NB4 (cell line): ENCODE measurements around the gene STAMBPL1.

Experiments
- MYC ChIP-seq: IDR thresholded peaks from 2 replicates; pipeline ENCODE4 v1.6.1; 2011; ENCODE audit warnings: low read depth, low read length
- POLR2A ChIP-seq: IDR thresholded peaks from 2 replicates; pipeline ENCODE4 v1.6.1; 2011; ENCODE audit warnings: mild to moderate bottlenecking; ENCODE audit not compliant: insufficient read length; ENCODE audit errors: extremely low read depth
- TF ChIP-seq, protein P1 (sequence below): IDR thresholded peaks from one replicate; pipeline ENCODE4 v1.5.1; 2012; ENCODE audit warnings: low read depth, low read length

DNA sequence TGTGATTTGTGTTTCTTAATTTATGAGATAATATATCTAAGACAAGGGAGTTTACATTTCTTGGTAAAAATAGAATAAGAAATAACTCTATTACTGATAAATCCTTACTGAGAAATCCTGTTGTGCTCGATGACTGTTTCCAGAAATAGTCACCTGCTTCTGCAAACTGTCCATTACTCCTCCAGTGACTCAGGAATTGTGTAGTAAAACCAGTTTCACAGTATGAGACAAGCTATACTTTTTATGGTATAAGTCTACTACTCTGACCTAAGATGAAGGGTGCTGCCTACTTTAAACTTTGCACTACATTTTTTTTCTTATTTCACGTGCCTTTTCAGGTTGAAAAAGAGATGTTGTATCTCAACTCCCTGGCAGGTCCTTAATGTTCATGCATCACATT, 21.6 kb upstream of the STAMBPL1 start:
- TF ChIP-seq, protein P1, sequence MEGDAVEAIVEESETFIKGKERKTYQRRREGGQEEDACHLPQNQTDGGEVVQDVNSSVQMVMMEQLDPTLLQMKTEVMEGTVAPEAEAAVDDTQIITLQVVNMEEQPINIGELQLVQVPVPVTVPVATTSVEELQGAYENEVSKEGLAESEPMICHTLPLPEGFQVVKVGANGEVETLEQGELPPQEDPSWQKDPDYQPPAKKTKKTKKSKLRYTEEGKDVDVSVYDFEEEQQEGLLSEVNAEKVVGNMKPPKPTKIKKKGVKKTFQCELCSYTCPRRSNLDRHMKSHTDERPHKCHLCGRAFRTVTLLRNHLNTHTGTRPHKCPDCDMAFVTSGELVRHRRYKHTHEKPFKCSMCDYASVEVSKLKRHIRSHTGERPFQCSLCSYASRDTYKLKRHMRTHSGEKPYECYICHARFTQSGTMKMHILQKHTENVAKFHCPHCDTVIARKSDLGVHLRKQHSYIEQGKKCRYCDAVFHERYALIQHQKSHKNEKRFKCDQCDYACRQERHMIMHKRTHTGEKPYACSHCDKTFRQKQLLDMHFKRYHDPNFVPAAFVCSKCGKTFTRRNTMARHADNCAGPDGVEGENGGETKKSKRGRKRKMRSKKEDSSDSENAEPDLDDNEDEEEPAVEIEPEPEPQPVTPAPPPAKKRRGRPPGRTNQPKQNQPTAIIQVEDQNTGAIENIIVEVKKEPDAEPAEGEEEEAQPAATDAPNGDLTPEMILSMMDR: no peak
- TF ChIP-seq POLR2A: no peak
- TF ChIP-seq MYC: no peak
